ENCODE data around the gene IFNAR1. TPM values are rescaled to one million over a fixed set of nuclear protein-coding genes. Genes with fewer than 3 reads are reported as not detected.

Gene IFNAR1
- total RNA-seq, 1 experiment from 2014 or later: 20.5 TPM

DNA sequence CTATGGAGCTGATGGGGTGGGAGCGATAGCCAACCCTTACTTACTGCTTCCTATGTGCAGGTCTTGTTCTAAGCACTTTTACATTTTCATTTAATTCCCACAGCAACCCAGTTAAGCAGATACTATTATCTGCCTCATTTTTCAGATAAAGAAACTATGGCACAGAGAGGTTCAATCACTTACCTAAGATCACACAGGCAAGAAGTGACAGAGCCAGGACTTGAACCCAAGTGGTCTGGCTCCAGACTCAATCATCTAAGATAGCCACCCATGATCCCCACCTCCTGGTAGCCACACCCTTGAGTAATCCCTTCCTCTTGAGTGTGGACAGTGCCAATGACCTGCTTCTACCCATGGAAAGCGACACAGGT, 23.2 kb upstream of the IFNAR1 start:
- H4K20me1 ChIP-seq (ENCODE audit: insufficient read depth): no peaks in the 10 kb centered on the region
- H3K9me2 ChIP-seq (ENCODE audit: insufficient read depth): no peaks in the 10 kb centered on the region
- ChIA-PET RAD21 (ENCODE audit: low non-redundant PET in 1 of 2, low total read pairs in 2 of 2, uncharacterized antibody in 2 of 2, unreplicated experiment in 2 of 2) (no interaction called here), CTCF (no interaction called here), POLR2A (no interaction called here)
- H3K27ac ChIP-seq (ENCODE audit: low read depth, low read length): no peak overlapping the region
- no peak for TF ChIP-seq CBX3 (IDR thresholded peaks at IDR 0.05; ENCODE audit: low read depth)
- TF ChIP-seq POLR2A (IDR thresholded peaks at IDR 0.05; ENCODE audit: borderline replicate concordance, extremely low read depth, insufficient read depth, insufficient read length): no peak
- TF ChIP-seq SIN3A (IDR thresholded peaks at IDR 0.05; ENCODE audit: low read depth): no peak
- no peak for TF ChIP-seq RAD21 (IDR thresholded peaks at IDR 0.05; ENCODE audit: low read depth)
- TF ChIP-seq FOSL1 (IDR thresholded peaks at IDR 0.05; ENCODE audit: low read depth): no peak
- no peak for TF ChIP-seq ZBTB33 (IDR thresholded peaks at IDR 0.05; ENCODE audit: extremely low read depth, insufficient replicate concordance, low read length)
- no peak for TF ChIP-seq REST (IDR thresholded peaks at IDR 0.05; ENCODE audit: low read depth)
- TF ChIP-seq EZH2phosphoT487 (IDR thresholded peaks at IDR 0.05; ENCODE audit: borderline replicate concordance): no peak
- TF ChIP-seq ZFX (IDR thresholded peaks at IDR 0.05): no peak
- no peak for TF ChIP-seq SP1 (IDR thresholded peaks at IDR 0.05; ENCODE audit: low read depth)
- no peak for TF ChIP-seq JUND (IDR thresholded peaks at IDR 0.05)
- TF ChIP-seq ZNF274 (IDR thresholded peaks at IDR 0.05; ENCODE audit: low read depth, low read length): no peak
- TF ChIP-seq YY1 (IDR thresholded peaks at IDR 0.05; ENCODE audit: extremely low read depth, insufficient replicate concordance, low read depth, low read length): no peak
- no peak for TF ChIP-seq ELF1 (IDR thresholded peaks at IDR 0.05; ENCODE audit: borderline replicate concordance, low read depth)
- TF ChIP-seq, protein P1, sequence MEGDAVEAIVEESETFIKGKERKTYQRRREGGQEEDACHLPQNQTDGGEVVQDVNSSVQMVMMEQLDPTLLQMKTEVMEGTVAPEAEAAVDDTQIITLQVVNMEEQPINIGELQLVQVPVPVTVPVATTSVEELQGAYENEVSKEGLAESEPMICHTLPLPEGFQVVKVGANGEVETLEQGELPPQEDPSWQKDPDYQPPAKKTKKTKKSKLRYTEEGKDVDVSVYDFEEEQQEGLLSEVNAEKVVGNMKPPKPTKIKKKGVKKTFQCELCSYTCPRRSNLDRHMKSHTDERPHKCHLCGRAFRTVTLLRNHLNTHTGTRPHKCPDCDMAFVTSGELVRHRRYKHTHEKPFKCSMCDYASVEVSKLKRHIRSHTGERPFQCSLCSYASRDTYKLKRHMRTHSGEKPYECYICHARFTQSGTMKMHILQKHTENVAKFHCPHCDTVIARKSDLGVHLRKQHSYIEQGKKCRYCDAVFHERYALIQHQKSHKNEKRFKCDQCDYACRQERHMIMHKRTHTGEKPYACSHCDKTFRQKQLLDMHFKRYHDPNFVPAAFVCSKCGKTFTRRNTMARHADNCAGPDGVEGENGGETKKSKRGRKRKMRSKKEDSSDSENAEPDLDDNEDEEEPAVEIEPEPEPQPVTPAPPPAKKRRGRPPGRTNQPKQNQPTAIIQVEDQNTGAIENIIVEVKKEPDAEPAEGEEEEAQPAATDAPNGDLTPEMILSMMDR (IDR thresholded peaks at IDR 0.05 in 2 of 3, conservative IDR thresholded peaks at IDR 0.05 in 1 of 3; ENCODE audit: borderline replicate concordance in 1 of 3, insufficient read depth in 1 of 3, low read depth in 2 of 3, low read length in 2 of 3): no peak
- no peak for TF ChIP-seq MAX (IDR thresholded peaks at IDR 0.05)
- no peak overlapping the region for H2AFZ ChIP-seq (ENCODE audit: low read depth, low read length, poor library complexity, severe bottlenecking)
- H3K79me2 ChIP-seq (ENCODE audit: insufficient read depth, low read length): no peaks in the 10 kb centered on the region
- no peaks in the 10 kb centered on the region for H3K36me3 ChIP-seq (ENCODE audit: control insufficient read depth in 1 of 2, insufficient read depth in 2 of 2, low read length in 2 of 2)
- H3K4me1 ChIP-seq (ENCODE audit: control insufficient read depth in 1 of 2, insufficient read depth in 2 of 2, low read length in 2 of 2): peaks cover 0 to 8% of the 10 kb centered on the region in 2 experiments; a peak in 1 of 4 replicates
- intact Hi-C loops (cut with micrococcal nuclease): no loop called here
- ATAC-seq: no peak
- H3K27me3 ChIP-seq (ENCODE audit: insufficient read depth, low read length): no peaks in the 10 kb centered on the region
- H3K4me2 ChIP-seq (ENCODE audit: low read length): no peak overlapping the region
- no peaks in the 10 kb centered on the region for H3K9me3 ChIP-seq (ENCODE audit: control insufficient read depth in 1 of 2, insufficient read depth in 1 of 2, low read depth in 1 of 2, low read length in 2 of 2)
- H3K9ac ChIP-seq (ENCODE audit: low read length): no peak overlapping the region
- no TSS peak for BruUV-seq (replicated peaks)
- no peak overlapping the region for H3K4me3 ChIP-seq (replicated peaks in 1 of 2; ENCODE audit: low read depth in 1 of 2, low read length in 2 of 2)
- DNase-seq (ENCODE audit: low read depth, low spot score): no peak
